GM23338 (cell line): ENCODE results near the gene TCFL5.

ENCODE experiments used
- CREB1 ChIP-seq: fragments of 250-450 bp; sonication (Bioruptor Pico); IDR thresholded peaks from 2 replicates; pipeline ENCODE4 v1.5.0; 2020; ENCODE audit warnings: low read depth, mild to moderate bottlenecking, moderate library complexity
- EZH2 ChIP-seq: fragments of 200-600 bp; sonication (generic); IDR thresholded peaks from one replicate; pipeline ENCODE4 v1.8.0; 2017; ENCODE audit warnings: antibody characterized with exemption, mild to moderate bottlenecking, low read depth; ENCODE audit not compliant: unreplicated experiment
- EZH2phosphoT487 ChIP-seq: fragments of 200-600 bp; sonication (generic); IDR thresholded peaks from one replicate; pipeline ENCODE4 v1.8.1; 2018; ENCODE audit warnings: antibody characterized with exemption; ENCODE audit not compliant: unreplicated experiment
- POLR2AphosphoS5 ChIP-seq: IDR thresholded peaks from 2 replicates; pipeline ENCODE4 v1.6.1; 2016; ENCODE audit warnings: antibody characterized with exemption, low read depth
- ZNF331 ChIP-seq: fragments of 250-450 bp; sonication (Bioruptor Pico); IDR thresholded peaks from 2 replicates; pipeline ENCODE4 v1.5.0; 2020; ENCODE audit warnings: low read depth, mild to moderate bottlenecking, moderate library complexity
- TF ChIP-seq, protein P1 (sequence below), 2 experiments: fragments of 200-600 bp in 1 of 2; sonication (generic) in 1 of 2; conservative IDR thresholded peaks; 2 replicates each; pipeline versions ENCODE4 v1.5.1 to v1.6.1; 2016 to 2017; ENCODE audit warnings: antibody characterized with exemption in 2 of 2, low read depth in 2 of 2, mild to moderate bottlenecking in 2 of 2, moderate library complexity in 1 of 2
- TF ChIP-seq, protein P2 (sequence below): IDR thresholded peaks from one replicate; pipeline ENCODE4 v1.6.1; 2018; ENCODE audit warnings: antibody characterized with exemption; ENCODE audit not compliant: unreplicated experiment

DNA sequence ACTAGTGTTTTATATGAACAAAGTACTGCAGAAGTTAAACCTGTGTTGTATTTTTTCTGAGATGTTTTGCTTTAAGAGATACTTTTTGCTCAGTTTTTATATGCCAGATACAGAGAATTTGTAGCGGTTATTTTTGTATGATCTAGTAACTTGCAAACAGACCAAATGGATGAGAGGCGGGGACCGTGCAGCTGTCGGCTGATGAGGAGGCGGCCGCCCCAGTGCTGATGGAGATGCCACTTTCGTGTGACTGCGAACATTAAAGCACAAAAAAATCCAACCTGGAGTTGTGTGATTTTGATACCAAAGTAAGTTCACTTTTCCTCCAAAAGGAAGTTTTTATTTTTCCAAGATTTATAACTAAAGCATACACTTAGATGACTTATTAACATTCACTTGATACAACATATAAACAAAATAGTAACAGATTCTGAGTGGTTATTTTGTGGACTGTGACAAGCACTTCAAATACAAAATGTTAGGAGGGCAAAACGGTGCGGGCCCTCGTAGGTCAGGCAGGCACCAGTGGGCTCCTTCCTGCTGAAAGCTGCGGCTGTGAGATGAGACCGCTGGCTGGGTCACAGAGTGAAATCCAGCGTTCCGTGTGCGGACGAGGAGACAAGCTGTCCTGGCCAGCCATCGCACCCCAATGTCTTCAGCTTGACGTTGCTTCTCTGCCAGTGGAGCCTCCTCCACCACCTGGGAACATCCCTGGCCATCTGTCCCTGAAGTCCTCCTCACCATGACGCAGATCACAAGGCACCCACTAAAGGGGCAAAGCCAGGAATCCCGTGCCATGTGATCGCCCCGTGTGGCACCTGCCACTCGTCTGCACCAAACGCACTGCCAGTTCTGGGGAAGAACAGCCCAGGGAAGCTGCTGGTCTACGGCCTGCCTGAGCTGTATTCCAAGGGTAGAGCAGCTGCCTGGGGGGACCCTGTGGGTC is 61.0 kb downstream of the TCFL5 start:
- TF ChIP-seq ZNF331 (CRISPR knock-in tag) (no peak), EZH2 (no peak), CREB1 (no peak), EZH2phosphoT487 (no peak), POLR2AphosphoS5 (no peak)
- TF ChIP-seq, protein P1, sequence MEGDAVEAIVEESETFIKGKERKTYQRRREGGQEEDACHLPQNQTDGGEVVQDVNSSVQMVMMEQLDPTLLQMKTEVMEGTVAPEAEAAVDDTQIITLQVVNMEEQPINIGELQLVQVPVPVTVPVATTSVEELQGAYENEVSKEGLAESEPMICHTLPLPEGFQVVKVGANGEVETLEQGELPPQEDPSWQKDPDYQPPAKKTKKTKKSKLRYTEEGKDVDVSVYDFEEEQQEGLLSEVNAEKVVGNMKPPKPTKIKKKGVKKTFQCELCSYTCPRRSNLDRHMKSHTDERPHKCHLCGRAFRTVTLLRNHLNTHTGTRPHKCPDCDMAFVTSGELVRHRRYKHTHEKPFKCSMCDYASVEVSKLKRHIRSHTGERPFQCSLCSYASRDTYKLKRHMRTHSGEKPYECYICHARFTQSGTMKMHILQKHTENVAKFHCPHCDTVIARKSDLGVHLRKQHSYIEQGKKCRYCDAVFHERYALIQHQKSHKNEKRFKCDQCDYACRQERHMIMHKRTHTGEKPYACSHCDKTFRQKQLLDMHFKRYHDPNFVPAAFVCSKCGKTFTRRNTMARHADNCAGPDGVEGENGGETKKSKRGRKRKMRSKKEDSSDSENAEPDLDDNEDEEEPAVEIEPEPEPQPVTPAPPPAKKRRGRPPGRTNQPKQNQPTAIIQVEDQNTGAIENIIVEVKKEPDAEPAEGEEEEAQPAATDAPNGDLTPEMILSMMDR (conservative IDR thresholded peaks at IDR 0.05; ENCODE audit: low read depth in 2 of 2), result no peak
- TF ChIP-seq, protein P2, sequence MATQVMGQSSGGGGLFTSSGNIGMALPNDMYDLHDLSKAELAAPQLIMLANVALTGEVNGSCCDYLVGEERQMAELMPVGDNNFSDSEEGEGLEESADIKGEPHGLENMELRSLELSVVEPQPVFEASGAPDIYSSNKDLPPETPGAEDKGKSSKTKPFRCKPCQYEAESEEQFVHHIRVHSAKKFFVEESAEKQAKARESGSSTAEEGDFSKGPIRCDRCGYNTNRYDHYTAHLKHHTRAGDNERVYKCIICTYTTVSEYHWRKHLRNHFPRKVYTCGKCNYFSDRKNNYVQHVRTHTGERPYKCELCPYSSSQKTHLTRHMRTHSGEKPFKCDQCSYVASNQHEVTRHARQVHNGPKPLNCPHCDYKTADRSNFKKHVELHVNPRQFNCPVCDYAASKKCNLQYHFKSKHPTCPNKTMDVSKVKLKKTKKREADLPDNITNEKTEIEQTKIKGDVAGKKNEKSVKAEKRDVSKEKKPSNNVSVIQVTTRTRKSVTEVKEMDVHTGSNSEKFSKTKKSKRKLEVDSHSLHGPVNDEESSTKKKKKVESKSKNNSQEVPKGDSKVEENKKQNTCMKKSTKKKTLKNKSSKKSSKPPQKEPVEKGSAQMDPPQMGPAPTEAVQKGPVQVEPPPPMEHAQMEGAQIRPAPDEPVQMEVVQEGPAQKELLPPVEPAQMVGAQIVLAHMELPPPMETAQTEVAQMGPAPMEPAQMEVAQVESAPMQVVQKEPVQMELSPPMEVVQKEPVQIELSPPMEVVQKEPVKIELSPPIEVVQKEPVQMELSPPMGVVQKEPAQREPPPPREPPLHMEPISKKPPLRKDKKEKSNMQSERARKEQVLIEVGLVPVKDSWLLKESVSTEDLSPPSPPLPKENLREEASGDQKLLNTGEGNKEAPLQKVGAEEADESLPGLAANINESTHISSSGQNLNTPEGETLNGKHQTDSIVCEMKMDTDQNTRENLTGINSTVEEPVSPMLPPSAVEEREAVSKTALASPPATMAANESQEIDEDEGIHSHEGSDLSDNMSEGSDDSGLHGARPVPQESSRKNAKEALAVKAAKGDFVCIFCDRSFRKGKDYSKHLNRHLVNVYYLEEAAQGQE, result no peak
